ENCODE data around the gene RRAGD.

RRAGD gene

DNA sequence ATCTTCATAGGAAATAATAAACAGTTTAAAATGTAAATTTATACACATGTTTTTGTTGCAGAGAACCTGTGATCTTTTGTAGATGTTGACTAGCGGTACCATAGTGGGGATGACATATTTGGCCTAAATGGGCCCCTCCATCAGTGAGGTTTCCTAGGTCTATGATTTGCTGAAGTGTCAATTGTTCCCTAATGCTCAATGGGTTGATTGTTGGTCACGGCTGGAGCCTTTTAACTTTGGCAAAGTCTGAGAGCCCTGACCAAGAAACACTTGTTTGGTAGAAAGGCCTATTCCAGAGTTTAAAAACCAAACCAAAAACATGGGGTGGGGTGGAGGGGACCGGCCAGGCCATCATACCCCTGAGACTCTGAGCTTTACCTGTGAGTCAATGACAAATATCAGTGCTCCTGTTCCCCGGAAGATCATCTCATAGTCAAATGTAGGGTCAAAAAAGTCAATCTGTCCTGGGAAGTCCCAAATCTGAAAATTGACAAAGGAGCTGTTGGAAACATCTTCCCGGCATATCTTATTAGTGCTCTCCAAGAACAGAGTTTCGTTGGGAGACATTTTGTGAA, 25.1 kb downstream of the RRAGD start:
- no peak overlapping the region for H3K27ac ChIP-seq
- no peak for TF ChIP-seq CTCF (conservative IDR thresholded peaks at IDR 0.05)

GRCh38 chr6:89385846-89386245, 26.2 kb downstream of the RRAGD start:
- no peak for TF ChIP-seq CTCF (conservative IDR thresholded peaks at IDR 0.05)
- no peak overlapping the region for H3K27ac ChIP-seq

DNA sequence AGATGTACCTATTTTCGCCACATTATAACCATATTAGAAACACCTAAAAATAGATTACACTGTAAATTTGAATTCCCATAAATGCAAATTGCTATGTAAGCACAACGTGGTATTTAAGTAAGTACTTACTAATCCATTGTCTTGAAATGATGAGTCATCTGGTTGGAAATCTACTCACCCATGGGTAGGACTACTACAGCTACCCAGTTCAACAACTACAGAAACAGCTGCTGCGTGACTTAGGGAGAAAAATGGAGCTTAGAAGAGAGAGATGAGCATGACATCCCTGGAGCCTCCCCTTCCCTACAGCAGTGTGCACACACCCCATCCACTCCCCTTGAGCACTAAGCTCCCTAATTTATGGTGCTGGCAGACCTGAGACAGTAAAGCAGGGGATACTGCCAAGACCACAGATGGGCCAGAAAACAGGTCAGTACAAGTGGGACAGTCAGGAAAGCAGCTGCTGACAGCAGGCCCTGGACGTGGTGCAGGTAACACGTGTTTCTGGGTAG, 26.9 kb downstream of the RRAGD start:
- no peak for TF ChIP-seq CTCF (conservative IDR thresholded peaks at IDR 0.05)
- no peak overlapping the region for H3K27ac ChIP-seq

- TF ChIP-seq CTCF (conservative IDR thresholded peaks at IDR 0.05): no peak
- no peak overlapping the region for H3K27ac ChIP-seq
Observed at GRCh38 chr6:89381031-89381430, 31.0 kb downstream of the RRAGD start.

DNA sequence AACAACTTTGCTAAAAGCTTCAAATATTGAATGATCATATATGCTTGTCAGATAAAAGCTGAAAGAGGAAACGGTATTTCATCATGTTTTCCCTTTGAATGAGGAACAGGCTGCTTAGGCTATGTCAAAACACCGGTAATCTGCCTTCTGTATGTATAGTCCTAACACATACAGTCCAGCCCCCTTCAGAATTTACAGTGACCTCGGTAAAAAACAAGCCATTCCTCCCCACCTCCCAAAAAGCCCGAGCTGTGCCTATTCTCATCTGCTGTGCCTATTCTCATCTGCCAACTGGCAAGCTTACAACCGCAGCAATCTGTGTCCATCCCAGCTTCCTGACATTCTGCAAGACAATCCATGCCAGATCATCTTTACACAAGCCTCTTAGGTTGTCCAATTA, 32.8 kb downstream of the RRAGD start:
- H3K27ac ChIP-seq: peak overlapping the region; percentile 28
- no peak for TF ChIP-seq CTCF (conservative IDR thresholded peaks at IDR 0.05)

GRCh38 chr6:89378628-89379027, 33.4 kb downstream of the RRAGD start:
- peak overlapping the region; percentile 28 for H3K27ac ChIP-seq
- no peak for TF ChIP-seq CTCF (conservative IDR thresholded peaks at IDR 0.05)

DNA sequence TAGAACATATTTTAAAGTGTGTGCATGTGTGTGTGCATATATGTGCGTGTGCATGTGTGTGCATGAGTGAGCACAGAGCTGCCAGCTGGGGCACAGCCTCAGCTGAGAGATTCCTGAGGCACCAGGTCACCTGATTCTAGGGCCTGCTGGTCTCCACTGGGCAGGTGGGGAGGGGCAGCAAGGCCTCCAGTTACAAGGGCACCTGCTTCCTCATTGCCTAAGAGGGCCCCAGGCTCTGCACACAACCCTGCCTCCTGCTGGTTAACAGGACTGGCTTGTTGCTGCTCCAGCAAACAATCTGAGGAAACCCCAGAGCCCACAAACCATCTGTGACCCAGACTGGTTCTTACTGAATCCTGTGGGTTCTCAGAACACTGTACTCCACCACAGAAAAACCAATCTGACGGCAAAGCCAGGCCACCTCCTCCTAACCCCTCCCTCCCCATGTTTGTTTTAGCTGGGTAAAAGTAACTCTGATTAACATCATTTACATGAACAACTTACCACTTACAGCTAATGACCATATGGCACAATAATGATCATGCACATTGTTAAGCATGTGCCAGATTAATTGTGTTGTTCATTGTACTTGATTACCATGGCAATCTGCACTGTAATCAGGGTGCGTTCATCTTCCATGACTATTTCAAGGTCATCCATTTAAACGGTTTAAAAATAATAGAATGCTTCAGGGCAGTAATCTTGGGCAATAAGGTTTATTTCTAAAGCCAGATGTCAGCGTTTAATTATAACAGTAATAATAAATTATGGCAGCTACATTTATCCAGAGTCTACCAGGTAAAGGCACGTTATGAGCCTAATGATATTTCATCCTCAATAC, 36.4 kb downstream of the RRAGD start:
- peak; percentile 14; the same call in 1 of the 2 replicates for TF ChIP-seq CTCF (conservative IDR thresholded peaks at IDR 0.05)
- no peak overlapping the region for H3K27ac ChIP-seq

Data from VCaP (cell line).